Heart right ventricle (tissue), 16 donors: ENCODE measurements around the gene VIL1. TPM values are rescaled to one million over a fixed set of nuclear protein-coding genes. Genes with fewer than 3 reads are reported as not detected.

Experiments
- ATAC-seq, 8 donors: fragments of 200-7000 bp; cut with Tn5 transposase; one replicate each; pipeline ENCODE4 v1.9.1; 2020; ENCODE audit warnings: mild to moderate bottlenecking in 8 of 8, moderate library complexity in 8 of 8, moderate number of reproducible peaks in 1 of 8
- DNase-seq, 2 donors: peaks; one replicate each; pipeline ENCODE4 v3.0.0-alpha.2; 2020
- H3K27ac ChIP-seq, 10 donors: fragments of 200-600 bp; sonication (generic) in 2 of 10; one replicate each; pipeline versions ENCODE4 v1.5.0 to v1.8.0; 2020 to 2022; ENCODE audit warnings: mild to moderate bottlenecking in 3 of 10
- H3K27me3 ChIP-seq, 7 donors: fragments of 200-600 bp; one replicate each; pipeline ENCODE4 v1.8.0; 2021 to 2022; ENCODE audit warnings: mild to moderate bottlenecking in 2 of 7
- H3K36me3 ChIP-seq, 9 donors: fragments of 200-600 bp; sonication (generic) in 1 of 9; one replicate each; pipeline versions ENCODE4 v1.5.0 to v1.8.0; 2020 to 2022; ENCODE audit warnings: mild to moderate bottlenecking in 2 of 9
- H3K4me1 ChIP-seq, 9 donors: fragments of 200-600 bp; sonication (generic) in 1 of 9; one replicate each; pipeline versions ENCODE4 v1.5.0 to v1.8.0; 2020 to 2022; ENCODE audit warnings: mild to moderate bottlenecking in 4 of 9
- H3K4me3 ChIP-seq, 10 donors: fragments of 200-600 bp; sonication (generic) in 2 of 10; one replicate each; pipeline versions ENCODE4 v1.5.0 to v1.8.0; 2020 to 2022; ENCODE audit warnings: mild to moderate bottlenecking in 7 of 10, moderate library complexity in 2 of 10
- H3K9me3 ChIP-seq, 11 donors: fragments of 200-600 bp in 10 of 11; sonication (generic) in 2 of 11; one replicate each; pipeline versions ENCODE4 v1.5.0 to v1.8.0; 2013 to 2022; ENCODE audit warnings: mild to moderate bottlenecking in 2 of 11, control low read depth in 1 of 11, moderate library complexity in 1 of 11
- WGBS, 2 donors: extraction: QIAGEN DNeasy Blood & Tissue Kit; methylation state at CpG; one replicate each; pipeline ENCODE4 v1.1.7; 2013; ENCODE audit warnings: inconsistent platforms in 1 of 2; 5-methylcytosine and 5-hydroxymethylcytosine counted together
- intact Hi-C, 10 donors: fragments of 100-400 bp; cut with DNase I; formaldehyde crosslinking; loops; one replicate each; pipeline versions ENCODE4 v1.11.1 to v1.14.2; 2022
- polyA plus RNA-seq, 2 donors: library from polyadenylated mRNA; stranded (reverse); fragments of 200-250 nt; gene quantifications; one replicate each; pipeline ENCODE4 v1.2.3, GENCODE V29; 2013
- total RNA-seq, 10 donors: library from RNA; stranded (reverse); fragmentation: NEBNext Ultra II Directional in 3 of 10; extraction: Animal tissue kit (Norgen Biotek cat#: 25700) in 3 of 10; gene quantifications; one replicate each; pipeline versions ENCODE4 v1.2.1 to v1.2.4, GENCODE V29; 2021 to 2023
- TF ChIP-seq, protein P1 (sequence below), 9 donors: fragments of 200-600 bp; sonication (generic) in 2 of 9; IDR thresholded peaks; one replicate each; pipeline versions ENCODE4 v1.5.0 to v1.8.0; 2021 to 2022; ENCODE audit warnings: antibody characterized with exemption in 9 of 9, mild to moderate bottlenecking in 5 of 9, moderate library complexity in 1 of 9
- donor health status: Arrhythmogenic right ventricular cardiomyopathy.
- donor health status: ischemic (EF 13 %, LVEDD 7.1; RV severe dilation, severe dysfunction).
- donor health status: healthy with polysubstance abuse.
- donor health status: DM: no; HTN: yes; CAD: no.
- donor health status: DM: no; HTN: no; CAD: no.
- donor health status: ischemic (EF 25% LVEDD 6.9; RV normal size, moderate dysfunction).
- donor health status: ischemic (EF 25% LVEDD 5.7; RV mildly dilated, moderate dysfunction).
- donor health status: healthy.
- donor health status: DM: yes; HTN: yes; CAD: no.
- donor health status: Ischemic cardiomyopathy.
- donor health status: ischemic (EF 35%, LVEDD 5.7; RV mildly dilated, moderate dysfunction).
- donor health status: nonischemic (EF 11% LVEDD 7.7; RV severe dilation, severe dysfunction).
- donor health status: DM: yes; HTN: yes; CAD: no.
- donor health status: PGD.
- donor health status: ischemic (EF 29% LVEDD 5.4; RV normal size, mild dysfunction).
- donor health status: nonischemic (EF 23%, LVEDD 6.1; RV moderate dilation, normal function).

The VIL1 gene
- total and polyA plus RNA-seq, 12 donors, result 0.06 TPM; not detected in 11

DNA sequence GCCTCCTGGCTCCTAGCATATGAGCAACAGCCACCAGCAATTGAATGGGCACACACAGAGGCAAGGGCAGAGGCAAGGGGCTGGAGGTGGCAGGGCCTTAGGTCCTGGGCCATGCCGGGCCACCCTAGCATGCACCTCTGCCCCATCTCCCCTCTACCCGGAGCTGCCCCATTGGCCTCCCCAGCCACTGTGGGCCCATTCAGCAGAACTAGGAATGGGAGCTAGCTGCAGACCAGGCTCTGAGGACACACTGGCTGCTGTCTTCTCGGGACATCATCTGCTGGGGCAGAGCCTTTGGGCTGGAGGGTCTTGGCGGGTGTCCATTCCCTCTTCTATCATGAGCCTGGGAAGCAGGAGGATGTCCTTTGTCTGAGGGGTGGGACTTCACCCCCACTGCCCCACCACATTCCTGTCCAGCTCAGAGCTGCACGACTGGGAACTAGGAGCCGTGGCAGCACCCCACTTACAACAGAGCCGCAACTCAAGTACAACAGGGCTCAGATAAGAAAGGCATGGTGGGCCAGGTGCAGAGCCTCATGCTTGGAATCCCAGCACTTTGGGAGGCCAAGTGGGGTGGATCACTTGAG lies 800 bp downstream of the VIL1 start:
- Histone ChIP-seq H3K27me3 (no peaks in the 10 kb centered on the region), H3K4me3 (no peak overlapping the region), H3K36me3 (no peaks in the 10 kb centered on the region), H3K4me1 (no peaks in the 10 kb centered on the region), H3K9me3 (no peaks in the 10 kb centered on the region), H3K27ac (no peak overlapping the region)
- DNase-seq, result no peak
- intact Hi-C loops, result loop anchor here in 2 of 10 donors (10.0 kb wide), 1 partner anchor 225 kb away; no protein-coding TSS in a partner anchor
- ATAC-seq, result peak in 1 of 8 donors; percentile 32
- TF ChIP-seq, protein P1, sequence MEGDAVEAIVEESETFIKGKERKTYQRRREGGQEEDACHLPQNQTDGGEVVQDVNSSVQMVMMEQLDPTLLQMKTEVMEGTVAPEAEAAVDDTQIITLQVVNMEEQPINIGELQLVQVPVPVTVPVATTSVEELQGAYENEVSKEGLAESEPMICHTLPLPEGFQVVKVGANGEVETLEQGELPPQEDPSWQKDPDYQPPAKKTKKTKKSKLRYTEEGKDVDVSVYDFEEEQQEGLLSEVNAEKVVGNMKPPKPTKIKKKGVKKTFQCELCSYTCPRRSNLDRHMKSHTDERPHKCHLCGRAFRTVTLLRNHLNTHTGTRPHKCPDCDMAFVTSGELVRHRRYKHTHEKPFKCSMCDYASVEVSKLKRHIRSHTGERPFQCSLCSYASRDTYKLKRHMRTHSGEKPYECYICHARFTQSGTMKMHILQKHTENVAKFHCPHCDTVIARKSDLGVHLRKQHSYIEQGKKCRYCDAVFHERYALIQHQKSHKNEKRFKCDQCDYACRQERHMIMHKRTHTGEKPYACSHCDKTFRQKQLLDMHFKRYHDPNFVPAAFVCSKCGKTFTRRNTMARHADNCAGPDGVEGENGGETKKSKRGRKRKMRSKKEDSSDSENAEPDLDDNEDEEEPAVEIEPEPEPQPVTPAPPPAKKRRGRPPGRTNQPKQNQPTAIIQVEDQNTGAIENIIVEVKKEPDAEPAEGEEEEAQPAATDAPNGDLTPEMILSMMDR (IDR thresholded peaks at IDR 0.05), result no peak
- 75 to 76% methylated on average over 7 of the region's 7 CpGs for WGBS, 2 donors

DNA sequence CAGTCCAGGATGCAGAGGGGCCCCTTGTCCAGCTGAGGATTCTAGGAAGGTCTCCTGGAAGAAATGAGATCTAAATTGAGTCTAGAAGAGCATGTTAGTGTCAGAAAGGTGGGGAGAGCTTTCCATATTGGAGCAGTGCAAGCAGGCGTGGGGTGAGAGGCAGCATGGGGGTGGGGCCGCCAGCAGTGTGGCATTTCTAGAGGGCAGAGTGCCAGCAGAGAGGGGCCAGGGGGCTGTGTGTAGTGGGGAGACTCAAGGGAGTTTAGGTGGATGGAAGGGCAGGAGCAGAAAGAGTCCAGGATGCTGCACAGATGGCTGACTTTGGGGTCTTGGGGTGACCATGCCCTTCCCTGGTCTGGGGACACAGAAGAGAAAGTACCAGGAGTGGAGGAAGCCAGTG lies 2.1 kb downstream of the VIL1 start:
- Histone ChIP-seq H3K27me3 (no peaks in the 10 kb centered on the region), H3K4me1 (no peaks in the 10 kb centered on the region), H3K27ac (no peak overlapping the region), H3K9me3 (no peaks in the 10 kb centered on the region), H3K4me3 (no peak overlapping the region), H3K36me3 (no peaks in the 10 kb centered on the region)
- 80 to 93% methylated on average over 2 of the region's 2 CpGs for WGBS, 2 donors
- TF ChIP-seq, protein P1 (IDR thresholded peaks at IDR 0.05), result no peak
- DNase-seq, result no peak
- ATAC-seq, result no peak
- intact Hi-C loops, result no loop called here

DNA sequence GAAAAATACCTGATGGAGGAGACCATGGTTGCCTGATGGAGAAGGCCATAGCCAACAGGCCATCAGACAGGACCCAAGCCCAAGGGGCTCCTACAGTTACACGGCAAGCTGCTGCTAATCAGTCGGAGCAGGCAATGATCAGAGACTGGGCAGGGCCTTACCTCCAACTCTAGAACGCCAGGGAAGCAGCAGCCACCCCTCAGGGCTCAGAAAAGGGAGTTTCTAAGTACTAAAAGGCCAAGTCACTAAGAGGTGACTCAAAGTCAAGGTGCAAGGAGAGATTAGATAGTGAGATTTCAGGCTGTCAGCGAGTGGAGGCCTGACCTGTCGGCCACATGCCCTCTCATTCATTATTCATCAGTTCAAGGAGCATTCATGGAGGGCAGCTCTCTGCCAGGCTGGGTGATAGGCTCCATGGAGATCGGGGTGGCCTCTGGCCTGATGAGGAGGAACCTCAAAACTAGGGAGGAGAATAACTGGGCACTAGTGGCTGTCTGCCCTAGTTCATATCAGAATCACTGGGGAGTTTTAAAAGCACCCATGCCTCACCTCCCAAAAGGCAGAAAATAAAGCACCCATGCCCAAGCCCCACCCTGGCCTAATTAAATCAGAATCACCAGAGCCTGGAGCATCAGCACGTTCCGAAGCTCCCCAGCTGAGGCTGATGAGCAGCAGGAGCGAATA lies 3.6 kb downstream of the VIL1 start:
- Histone ChIP-seq H3K27ac (no peak overlapping the region), H3K4me3 (no peak overlapping the region), H3K36me3 (no peaks in the 10 kb centered on the region), H3K4me1 (no peaks in the 10 kb centered on the region), H3K27me3 (no peaks in the 10 kb centered on the region), H3K9me3 (no peaks in the 10 kb centered on the region)
- TF ChIP-seq, protein P1 (IDR thresholded peaks at IDR 0.05), result no peak
- no peak for ATAC-seq
- DNase-seq, result no peak
- intact Hi-C loops, result no loop called here
- 82 to 84% methylated on average over 9 of the region's 9 CpGs for WGBS, 2 donors

DNA sequence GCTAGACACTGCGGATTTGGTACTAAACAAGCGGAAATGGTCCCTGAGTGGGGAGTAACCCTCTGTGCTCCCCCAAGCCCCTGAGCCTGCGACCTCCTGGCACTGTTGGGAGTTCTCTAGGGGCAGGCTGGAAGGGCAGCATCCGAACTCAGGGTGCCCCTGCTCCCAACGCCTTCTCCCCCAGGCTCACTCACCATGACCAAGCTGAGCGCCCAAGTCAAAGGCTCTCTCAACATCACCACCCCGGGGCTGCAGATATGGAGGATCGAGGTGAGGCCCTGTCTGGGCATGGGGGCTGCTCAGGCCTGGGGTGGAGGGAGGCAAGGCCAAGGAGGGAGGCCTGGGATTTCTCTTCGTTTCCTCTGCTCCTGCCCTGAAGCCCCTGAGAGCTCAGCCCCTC lies 4.7 kb downstream of the VIL1 start:
- no peak for DNase-seq
- H3K36me3 ChIP-seq, result no peaks in the 10 kb centered on the region
- H3K27me3 ChIP-seq, result no peaks in the 10 kb centered on the region
- intact Hi-C loops, result no loop called here
- H3K4me3 ChIP-seq, result no peak overlapping the region
- H3K27ac ChIP-seq, result no peak overlapping the region
- H3K4me1 ChIP-seq, result no peaks in the 10 kb centered on the region
- TF ChIP-seq, protein P1 (IDR thresholded peaks at IDR 0.05), result no peak
- 85 to 92% methylated on average over 9 of the region's 9 CpGs for WGBS, 2 donors
- ATAC-seq, result no peak
- H3K9me3 ChIP-seq, result no peaks in the 10 kb centered on the region
